ENCODE measurements around the gene CDHR4. TPM values are rescaled to one million over a fixed set of nuclear protein-coding genes. Genes with fewer than 3 reads are reported as not detected.

Gene CDHR4
- total and polyA plus RNA-seq, 10 donors: 0.06 to 0.29 TPM; not detected in 8

DNA sequence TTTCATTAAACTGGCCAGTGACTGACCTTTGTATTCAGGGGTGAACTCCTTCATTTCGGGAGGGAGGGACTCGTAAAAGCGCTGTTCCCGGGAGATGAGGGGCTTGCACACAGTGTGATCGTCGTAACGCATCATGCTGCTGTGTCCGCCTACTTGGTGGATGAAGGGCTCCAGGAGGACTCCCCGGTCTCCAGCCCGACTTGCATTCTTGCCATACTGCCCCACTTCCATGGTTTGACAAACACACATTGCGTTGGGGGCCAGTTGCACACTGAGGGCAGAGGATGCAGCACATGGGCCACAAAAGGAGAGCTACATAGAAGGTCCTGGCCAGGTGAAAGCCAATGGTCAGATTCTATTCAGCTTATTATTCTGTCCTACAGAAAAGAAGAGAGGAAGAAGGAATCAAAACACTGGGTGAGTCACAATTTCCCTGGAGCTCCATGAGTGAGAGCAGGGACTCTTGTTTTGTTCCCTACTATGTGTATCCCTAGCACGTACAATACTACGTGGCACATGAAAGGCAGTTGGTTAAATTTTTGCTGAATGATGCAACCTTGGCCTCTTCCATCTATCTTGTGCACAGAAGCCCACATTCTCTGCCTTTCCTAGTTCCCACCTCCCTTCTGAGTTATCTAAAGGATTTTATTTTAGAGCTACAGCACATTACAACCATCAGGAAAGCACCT, 51.7 kb downstream of the CDHR4 start:
- DNase-seq: no peak
- no peaks in the 10 kb centered on the region for H3K4me1 ChIP-seq
- peaks cover 0 to 97% (median 30%) of the 10 kb centered on the region in 6 donors for H3K36me3 ChIP-seq
- H3K9me3 ChIP-seq: no peaks in the 10 kb centered on the region
- no peaks in the 10 kb centered on the region for H3K27me3 ChIP-seq (replicated peaks in 1 of 7)
- WGBS, 5 donors: 91 to 94% (median 94%) methylated on average over 13 of the region's 13 CpGs
- TF ChIP-seq, protein P1, sequence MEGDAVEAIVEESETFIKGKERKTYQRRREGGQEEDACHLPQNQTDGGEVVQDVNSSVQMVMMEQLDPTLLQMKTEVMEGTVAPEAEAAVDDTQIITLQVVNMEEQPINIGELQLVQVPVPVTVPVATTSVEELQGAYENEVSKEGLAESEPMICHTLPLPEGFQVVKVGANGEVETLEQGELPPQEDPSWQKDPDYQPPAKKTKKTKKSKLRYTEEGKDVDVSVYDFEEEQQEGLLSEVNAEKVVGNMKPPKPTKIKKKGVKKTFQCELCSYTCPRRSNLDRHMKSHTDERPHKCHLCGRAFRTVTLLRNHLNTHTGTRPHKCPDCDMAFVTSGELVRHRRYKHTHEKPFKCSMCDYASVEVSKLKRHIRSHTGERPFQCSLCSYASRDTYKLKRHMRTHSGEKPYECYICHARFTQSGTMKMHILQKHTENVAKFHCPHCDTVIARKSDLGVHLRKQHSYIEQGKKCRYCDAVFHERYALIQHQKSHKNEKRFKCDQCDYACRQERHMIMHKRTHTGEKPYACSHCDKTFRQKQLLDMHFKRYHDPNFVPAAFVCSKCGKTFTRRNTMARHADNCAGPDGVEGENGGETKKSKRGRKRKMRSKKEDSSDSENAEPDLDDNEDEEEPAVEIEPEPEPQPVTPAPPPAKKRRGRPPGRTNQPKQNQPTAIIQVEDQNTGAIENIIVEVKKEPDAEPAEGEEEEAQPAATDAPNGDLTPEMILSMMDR (IDR thresholded peaks at IDR 0.05 in 8 of 11, conservative IDR thresholded peaks at IDR 0.05 in 3 of 11): no peak
- TF ChIP-seq POLR2AphosphoS5 (IDR thresholded peaks at IDR 0.05) (no peak), POLR2A (IDR thresholded peaks at IDR 0.05) (no peak)
- intact Hi-C loops (cut with DNase I; ENCODE audit: low total_unique reads): no loop called here
- H3K27ac ChIP-seq: no peak overlapping the region
- H3K4me3 ChIP-seq: no peak overlapping the region

DNA sequence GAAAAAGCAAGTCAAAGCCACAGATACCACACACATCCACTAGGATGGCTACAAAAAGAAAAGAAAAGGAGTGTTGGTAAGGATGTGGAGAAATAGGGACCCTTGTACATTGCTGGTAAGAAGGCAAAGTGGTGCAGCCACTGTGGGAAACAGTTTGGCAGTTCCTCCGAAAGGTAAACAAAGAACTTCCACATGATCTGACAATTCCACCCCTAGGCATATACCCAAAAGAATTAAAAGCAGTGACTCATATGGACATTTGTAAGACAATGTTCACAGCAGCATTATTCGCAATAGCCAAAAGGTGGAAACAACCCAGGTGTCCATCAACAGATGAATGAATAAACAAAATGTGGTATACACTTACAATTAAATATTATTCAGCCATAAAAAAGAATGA, 53.7 kb downstream of the CDHR4 start:
- intact Hi-C loops (cut with DNase I; ENCODE audit: low total_unique reads): no loop called here
- WGBS, 5 donors: 89 to 100% (median 97%) methylated on average over 2 of the region's 2 CpGs
- no peak for TF ChIP-seq POLR2A (IDR thresholded peaks at IDR 0.05)
- TF ChIP-seq, protein P1 (IDR thresholded peaks at IDR 0.05 in 8 of 11, conservative IDR thresholded peaks at IDR 0.05 in 3 of 11): no peak
- TF ChIP-seq POLR2AphosphoS5 (IDR thresholded peaks at IDR 0.05): no peak
- no peaks in the 10 kb centered on the region for H3K27me3 ChIP-seq (replicated peaks in 1 of 7)
- no peak overlapping the region for H3K4me3 ChIP-seq
- no peak overlapping the region for H3K27ac ChIP-seq
- peaks cover 0 to 4% (median 0%) of the 10 kb centered on the region in 6 donors for H3K4me1 ChIP-seq
- peaks cover 0 to 100% (median 36%) of the 10 kb centered on the region in 6 donors for H3K36me3 ChIP-seq
- no peak for DNase-seq
- no peaks in the 10 kb centered on the region for H3K9me3 ChIP-seq

Small RNA genes within 50 kb of the gene (microRNA-seq; reads per million reads assigned to microRNA genes)
- gene MIR5193: 1.7 to 3.2 (median 2.5) reads per million in 3 donors

Small RNA genes within 50 kb of the gene (small RNA-seq; reads per million reads assigned to genes)
- gene COX6CP14: 0 reads per million in 4 donors

Other genes with a start within 250 kb of the CDHR4 start
- gene BSN, start 245.4 kb downstream of the CDHR4 start, total RNA-seq: 1 to 10 TPM in 1 of 7 donors, under 1 TPM in 6; 0.26 to 1.1 (median 0.51) TPM
- under 1 TPM; 0.02 to 0.06 (median 0.03) TPM for gene BSN, start 245.4 kb downstream of the CDHR4 start, polyA plus RNA-seq
- gene APEH, start 125.5 kb downstream of the CDHR4 start, total RNA-seq: 10 to 100 TPM; 63.1 to 89.5 (median 78.7) TPM
- gene APEH, start 125.5 kb downstream of the CDHR4 start, polyA plus RNA-seq: 10 to 100 TPM; 29.6 to 46.0 (median 42.7) TPM
- gene MST1, start 110.4 kb downstream of the CDHR4 start, total RNA-seq: 10 to 100 TPM; 17.0 to 26.9 (median 21.1) TPM
- gene MST1, start 110.4 kb downstream of the CDHR4 start, polyA plus RNA-seq: 10 to 100 TPM; 28.0 to 65.8 (median 43.4) TPM
- gene RNF123, start 110.3 kb downstream of the CDHR4 start, total RNA-seq: 10 to 100 TPM; 34.9 to 57.5 (median 48.1) TPM
- gene RNF123, start 110.3 kb downstream of the CDHR4 start, polyA plus RNA-seq: 10 to 100 TPM; 11.6 to 22.5 (median 18.0) TPM
- gene AMIGO3, start 80.2 kb downstream of the CDHR4 start, total RNA-seq: 1 to 10 TPM in 2 of 7 donors, under 1 TPM in 1, not detected in 4; 0.23 to 1.6 (median 1.4) TPM
- gene AMIGO3, start 80.2 kb downstream of the CDHR4 start, polyA plus RNA-seq: 1 to 10 TPM in 1 of 3 donors, under 1 TPM in 2; 0.52 to 1.1 (median 0.79) TPM
- gene GMPPB, start 75.9 kb downstream of the CDHR4 start, total RNA-seq: 10 to 100 TPM; 24.0 to 34.3 (median 30.0) TPM
- 10 to 100 TPM; 10.8 to 21.2 (median 11.1) TPM for gene GMPPB, start 75.9 kb downstream of the CDHR4 start, polyA plus RNA-seq
- 10 to 100 TPM; 40.7 to 56.0 (median 51.4) TPM for gene IP6K1, start 13.3 kb downstream of the CDHR4 start, total RNA-seq
- gene IP6K1, start 13.3 kb downstream of the CDHR4 start, polyA plus RNA-seq: 10 to 100 TPM in 1 of 3 donors, 1 to 10 TPM in 2; 8.6 to 21.4 (median 9.8) TPM
- gene INKA1, start 3.4 kb upstream of the CDHR4 start, total RNA-seq: 10 to 100 TPM in 3 of 7 donors, 1 to 10 TPM in 4; 2.8 to 14.9 (median 7.5) TPM
- 10 to 100 TPM; 17.3 to 30.6 (median 21.5) TPM for gene INKA1, start 3.4 kb upstream of the CDHR4 start, polyA plus RNA-seq
- gene UBA7, start 14.1 kb upstream of the CDHR4 start, total RNA-seq: 100 to 1,000 TPM; 176 to 228 (median 218) TPM
- 100 to 1,000 TPM in 2 of 3 donors, 10 to 100 TPM in 1; 91.1 to 231 (median 230) TPM for gene UBA7, start 14.1 kb upstream of the CDHR4 start, polyA plus RNA-seq
- gene TRAIP, start 56.7 kb upstream of the CDHR4 start, total RNA-seq: 1 to 10 TPM; 2.5 to 4.3 (median 3.9) TPM
- gene TRAIP, start 56.7 kb upstream of the CDHR4 start, polyA plus RNA-seq: 1 to 10 TPM; 2.1 to 3.5 (median 2.8) TPM
- gene CAMKV, start 70.0 kb upstream of the CDHR4 start, total RNA-seq: not detected
- gene CAMKV, start 70.0 kb upstream of the CDHR4 start, polyA plus RNA-seq: not detected
- 1 to 10 TPM; 1.1 to 7.7 (median 2.9) TPM for gene MST1R, start 104.0 kb upstream of the CDHR4 start, total RNA-seq
- gene MST1R, start 104.0 kb upstream of the CDHR4 start, polyA plus RNA-seq: 1 to 10 TPM; 2.8 to 3.4 (median 3.2) TPM
- gene MON1A, start 129.9 kb upstream of the CDHR4 start, total RNA-seq: 1 to 10 TPM; 5.3 to 9.3 (median 7.5) TPM
- 1 to 10 TPM; 3.4 to 5.9 (median 4.5) TPM for gene MON1A, start 129.9 kb upstream of the CDHR4 start, polyA plus RNA-seq
- 100 to 1,000 TPM; 104 to 191 (median 144) TPM for gene RBM6, start 140.3 kb upstream of the CDHR4 start, total RNA-seq
- gene RBM6, start 140.3 kb upstream of the CDHR4 start, polyA plus RNA-seq: 100 to 1,000 TPM; 118 to 320 (median 303) TPM